A673 (cell line): ENCODE measurements around the gene RGR. TPM values are rescaled to one million over a fixed set of nuclear protein-coding genes. Genes with fewer than 3 reads are reported as not detected.

Source experiments
- BruUV-seq: library from RNA; stranded (reverse); fragments of 400-500 nt; replicated peaks from 2 replicates; lab custom pipeline; 2021; lab: Mats Ljungman, UMichigan
- CTCF ChIA-PET: fragments of 300-600 bp; sonication (Branson Sonifier 250); formaldehyde crosslinking; loops from one replicate; lab custom pipeline; 2022; ENCODE audit warnings: antibody characterized with exemption; lab: Charles Lee
- POLR2A ChIA-PET: fragments of 300-600 bp; sonication (Branson Sonifier 250); formaldehyde crosslinking; loops from one replicate; lab custom pipeline; 2022; ENCODE audit warnings: antibody characterized with exemption; ENCODE audit not compliant: low non-redundant PET; lab: Charles Lee
- DNase-seq: peaks from one replicate; pipeline ENCODE4 v3.0.0-alpha.2; 2015; ENCODE audit warnings: low spot score
- H3K27ac ChIP-seq: fragments of 200-600 bp; sonication (generic); 2 replicates; pipeline ENCODE4 v1.5.1; 2016; ENCODE audit warnings: mixed run types, low read depth, mild to moderate bottlenecking, mixed read lengths, antibody characterized with exemption, low read length; ENCODE audit not compliant: poor library complexity, severe bottlenecking
- H3K27me3 ChIP-seq: fragments of 200-600 bp; sonication (generic); replicated peaks from 2 replicates; pipeline ENCODE4 v1.6.1; 2017; ENCODE audit warnings: mixed run types, low read depth, mild to moderate bottlenecking, mixed read lengths, antibody characterized with exemption, low read length; ENCODE audit not compliant: insufficient read depth, poor library complexity
- H3K36me3 ChIP-seq: fragments of 200-600 bp; sonication (generic); 2 replicates; pipeline ENCODE4 v1.6.1; 2016; ENCODE audit warnings: mixed run types, mild to moderate bottlenecking, mixed read lengths, antibody characterized with exemption, low read length; ENCODE audit not compliant: insufficient read depth, poor library complexity, severe bottlenecking
- H3K4me1 ChIP-seq: fragments of 200-600 bp; sonication (generic); 2 replicates; pipeline ENCODE4 v1.6.1; 2017; ENCODE audit warnings: mixed run types, mild to moderate bottlenecking, mixed read lengths, antibody characterized with exemption, low read length; ENCODE audit not compliant: insufficient read depth, poor library complexity, severe bottlenecking
- H3K4me3 ChIP-seq: fragments of 200-600 bp; sonication (generic); 2 replicates; pipeline ENCODE4 v1.5.1; 2016; ENCODE audit warnings: low read depth, mixed run types, mild to moderate bottlenecking, mixed read lengths, low read length; ENCODE audit not compliant: poor library complexity, severe bottlenecking
- H3K9me3 ChIP-seq: fragments of 200-600 bp; sonication (generic); 2 replicates; pipeline ENCODE4 v1.6.1; 2016; ENCODE audit warnings: mixed run types, low read depth, mild to moderate bottlenecking, mixed read lengths, antibody characterized with exemption, low read length; ENCODE audit not compliant: poor library complexity, severe bottlenecking
- EZH2 ChIP-seq: fragments of 200-600 bp; sonication (generic); IDR thresholded peaks from 2 replicates; pipeline ENCODE4 v1.6.1; 2017; ENCODE audit warnings: borderline replicate concordance, low read depth, mild to moderate bottlenecking, mixed read lengths, antibody characterized with exemption, low read length; ENCODE audit not compliant: poor library complexity, severe bottlenecking
- intact Hi-C: fragments of 100-400 bp; cut with micrococcal nuclease; formaldehyde crosslinking; loops from one replicate; pipeline ENCODE4 v1.10.0; 2022; ENCODE audit not compliant: unreplicated experiment
- total RNA-seq: library from RNA; stranded (reverse); gene quantifications from 2 replicates; pipeline ENCODE4 v1.2.3, GENCODE V29; 2021
- TF ChIP-seq, protein P1 (sequence below): fragments of 300-800, 200-600 bp; sonication (generic); conservative IDR thresholded peaks from 2 replicates; pipeline ENCODE4 v1.5.1; 2017; ENCODE audit warnings: low read depth, mild to moderate bottlenecking, antibody characterized with exemption, low read length, moderate library complexity, mixed read lengths

RGR gene
- total RNA-seq, 1 experiment from 2014 or later: not detected

GRCh38 chr10:84205853-84206525 is 38.9 kb upstream of the RGR start:
- intact Hi-C loops: loop anchor here (5.0 kb wide), 1 partner anchor 59 kb away; no protein-coding TSS in a partner anchor
- CTCF ChIA-PET: no interaction called here
- Histone ChIP-seq H3K4me3 (no peak overlapping the region), H3K27me3 (peaks cover 16% of the 10 kb centered on the region), H3K4me1 (no peaks in the 10 kb centered on the region), H3K9me3 (no peaks in the 10 kb centered on the region), H3K27ac (no peak overlapping the region), H3K36me3 (no peaks in the 10 kb centered on the region)
- BruUV-seq: no TSS peak
- no peak for TF ChIP-seq EZH2
- TF ChIP-seq, protein P1, sequence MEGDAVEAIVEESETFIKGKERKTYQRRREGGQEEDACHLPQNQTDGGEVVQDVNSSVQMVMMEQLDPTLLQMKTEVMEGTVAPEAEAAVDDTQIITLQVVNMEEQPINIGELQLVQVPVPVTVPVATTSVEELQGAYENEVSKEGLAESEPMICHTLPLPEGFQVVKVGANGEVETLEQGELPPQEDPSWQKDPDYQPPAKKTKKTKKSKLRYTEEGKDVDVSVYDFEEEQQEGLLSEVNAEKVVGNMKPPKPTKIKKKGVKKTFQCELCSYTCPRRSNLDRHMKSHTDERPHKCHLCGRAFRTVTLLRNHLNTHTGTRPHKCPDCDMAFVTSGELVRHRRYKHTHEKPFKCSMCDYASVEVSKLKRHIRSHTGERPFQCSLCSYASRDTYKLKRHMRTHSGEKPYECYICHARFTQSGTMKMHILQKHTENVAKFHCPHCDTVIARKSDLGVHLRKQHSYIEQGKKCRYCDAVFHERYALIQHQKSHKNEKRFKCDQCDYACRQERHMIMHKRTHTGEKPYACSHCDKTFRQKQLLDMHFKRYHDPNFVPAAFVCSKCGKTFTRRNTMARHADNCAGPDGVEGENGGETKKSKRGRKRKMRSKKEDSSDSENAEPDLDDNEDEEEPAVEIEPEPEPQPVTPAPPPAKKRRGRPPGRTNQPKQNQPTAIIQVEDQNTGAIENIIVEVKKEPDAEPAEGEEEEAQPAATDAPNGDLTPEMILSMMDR: no peak
- POLR2A ChIA-PET: no interaction called here
- DNase-seq: no peak

DNA sequence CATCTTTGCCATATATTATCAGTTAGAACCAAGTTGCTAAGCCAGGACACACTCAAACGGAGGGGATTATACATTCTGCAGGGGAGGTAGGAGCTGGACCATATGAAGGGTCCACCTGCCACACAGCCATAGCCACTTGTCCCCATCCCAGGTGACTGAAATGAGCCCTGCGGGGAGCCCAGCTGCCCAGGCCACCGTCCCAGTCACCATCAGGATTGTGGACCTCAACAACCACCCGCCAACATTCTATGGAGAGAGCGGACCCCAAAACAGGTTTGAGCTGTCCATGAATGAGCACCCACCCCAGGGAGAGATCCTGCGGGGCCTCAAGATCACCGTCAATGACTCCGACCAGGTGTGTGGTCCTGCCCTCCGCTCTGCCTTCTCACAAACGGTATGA is 36.8 kb upstream of the RGR start:
- Histone ChIP-seq H3K4me1 (no peaks in the 10 kb centered on the region), H3K27me3 (peaks cover 12% of the 10 kb centered on the region), H3K27ac (no peak overlapping the region), H3K4me3 (no peak overlapping the region), H3K36me3 (no peaks in the 10 kb centered on the region), H3K9me3 (no peaks in the 10 kb centered on the region)
- no TSS peak for BruUV-seq
- TF ChIP-seq, protein P1: no peak
- TF ChIP-seq EZH2: no peak
- ChIA-PET POLR2A (no interaction called here), CTCF (no interaction called here)
- no peak for DNase-seq
- intact Hi-C loops: loop anchor here (5.0 kb wide), 1 partner anchor 61 kb away; no protein-coding TSS in a partner anchor

GRCh38 chr10:84211566-84211965 is 33.3 kb upstream of the RGR start:
- Histone ChIP-seq H3K27me3 (peaks cover 12% of the 10 kb centered on the region), H3K9me3 (no peaks in the 10 kb centered on the region), H3K36me3 (no peaks in the 10 kb centered on the region), H3K4me3 (no peak overlapping the region), H3K4me1 (no peaks in the 10 kb centered on the region), H3K27ac (no peak overlapping the region)
- TF ChIP-seq, protein P1: no peak
- no peak for TF ChIP-seq EZH2
- BruUV-seq: no TSS peak
- ChIA-PET CTCF (no interaction called here), POLR2A (no interaction called here)
- intact Hi-C loops: no loop called here
- no peak for DNase-seq
